Parathyroid adenoma (tissue), 2 donors: ENCODE data around the gene SH2D1A.

Experiments used
- H2AFZ ChIP-seq: fragments of 300-600 bp; sonication (generic); one replicate; pipeline ENCODE4 v1.7.0; 2017; ENCODE audit warnings: antibody characterized with exemption, mild to moderate bottlenecking
- H3K27ac ChIP-seq: fragments of 300-600 bp; sonication (generic); one replicate; pipeline ENCODE4 v1.7.0; 2017
- H3K27me3 ChIP-seq: fragments of 300-600 bp; sonication (generic); one replicate; pipeline ENCODE4 v1.7.0; 2017; ENCODE audit warnings: low read length; ENCODE audit not compliant: control insufficient read depth, insufficient read depth
- H3K36me3 ChIP-seq: fragments of 300-600 bp; sonication (generic); one replicate; pipeline ENCODE4 v1.7.0; 2017; ENCODE audit warnings: low read length; ENCODE audit not compliant: control insufficient read depth, insufficient read depth
- H3K4me1 ChIP-seq: fragments of 300-600 bp; sonication (generic); one replicate; pipeline ENCODE4 v1.7.0; 2017; ENCODE audit warnings: control low read depth
- H3K4me2 ChIP-seq: fragments of 300-600 bp; sonication (generic); one replicate; pipeline ENCODE4 v1.7.0; 2017; ENCODE audit warnings: low read length
- H3K4me3 ChIP-seq: fragments of 300-600 bp; sonication (generic); one replicate; pipeline ENCODE4 v1.7.0; 2017; ENCODE audit warnings: low read depth, low read length
- H3K79me2 ChIP-seq: fragments of 300-600 bp; sonication (generic); one replicate; pipeline ENCODE4 v1.7.0; 2017; ENCODE audit warnings: control low read depth
- H3K9ac ChIP-seq: fragments of 300-600 bp; sonication (generic); one replicate; pipeline ENCODE4 v1.7.0; 2017; ENCODE audit warnings: mild to moderate bottlenecking
- H3K9me3 ChIP-seq: fragments of 300-600 bp; sonication (generic); one replicate; pipeline ENCODE4 v1.7.0; 2017; ENCODE audit warnings: low read length; ENCODE audit not compliant: control insufficient read depth
- CTCF ChIP-seq: fragments of 300-600 bp; sonication (generic); IDR thresholded peaks from one replicate; pipeline ENCODE4 v1.7.0; 2017; ENCODE audit warnings: antibody characterized with exemption, mild to moderate bottlenecking
- donor health status: primary hyperparathyroidism.

SH2D1A gene

GRCh38 chrX:124348885-124349453 lies 2.6 kb downstream of the SH2D1A start:
- no peaks in the 10 kb centered on the region for H3K36me3 ChIP-seq
- no peaks in the 10 kb centered on the region for H3K4me1 ChIP-seq
- TF ChIP-seq CTCF, result no peak
- no peaks in the 10 kb centered on the region for H3K79me2 ChIP-seq
- no peaks in the 10 kb centered on the region for H3K27me3 ChIP-seq
- H2AFZ ChIP-seq, result no peak overlapping the region
- H3K27ac ChIP-seq, result no peak overlapping the region
- no peak overlapping the region for H3K4me2 ChIP-seq
- no peak overlapping the region for H3K9ac ChIP-seq
- H3K9me3 ChIP-seq, result no peaks in the 10 kb centered on the region
- H3K4me3 ChIP-seq, result no peak overlapping the region

- Histone ChIP-seq H3K4me3 (no peak overlapping the region), H3K79me2 (no peaks in the 10 kb centered on the region), H3K4me2 (no peak overlapping the region), H3K9ac (no peak overlapping the region), H3K27me3 (no peaks in the 10 kb centered on the region), H3K4me1 (no peaks in the 10 kb centered on the region), H3K27ac (no peak overlapping the region), H3K36me3 (no peaks in the 10 kb centered on the region), H2AFZ (no peak overlapping the region), H3K9me3 (no peaks in the 10 kb centered on the region)
- no peak for TF ChIP-seq CTCF
Measured at GRCh38 chrX:124354648-124355047, 8.3 kb downstream of the SH2D1A start.

- Histone ChIP-seq H3K79me2 (no peaks in the 10 kb centered on the region), H3K27ac (no peak overlapping the region), H2AFZ (no peak overlapping the region), H3K27me3 (no peaks in the 10 kb centered on the region), H3K9me3 (no peaks in the 10 kb centered on the region), H3K9ac (no peak overlapping the region), H3K4me3 (no peak overlapping the region), H3K36me3 (no peaks in the 10 kb centered on the region), H3K4me1 (no peaks in the 10 kb centered on the region), H3K4me2 (no peak overlapping the region)
- TF ChIP-seq CTCF, result no peak
Measured at GRCh38 chrX:124358800-124359383, 12.5 kb downstream of the SH2D1A start.

- no peak overlapping the region for H3K4me3 ChIP-seq
- no peaks in the 10 kb centered on the region for H3K79me2 ChIP-seq
- no peaks in the 10 kb centered on the region for H3K4me1 ChIP-seq
- no peaks in the 10 kb centered on the region for H3K9me3 ChIP-seq
- H3K27ac ChIP-seq, result no peak overlapping the region
- no peak overlapping the region for H3K9ac ChIP-seq
- TF ChIP-seq CTCF, result no peak
- no peaks in the 10 kb centered on the region for H3K27me3 ChIP-seq
- H3K4me2 ChIP-seq, result no peak overlapping the region
- H2AFZ ChIP-seq, result no peak overlapping the region
- H3K36me3 ChIP-seq, result no peaks in the 10 kb centered on the region
Measured at GRCh38 chrX:124362072-124362471, 15.7 kb downstream of the SH2D1A start.

GRCh38 chrX:124362761-124363160 lies 16.4 kb downstream of the SH2D1A start:
- no peaks in the 10 kb centered on the region for H3K36me3 ChIP-seq
- H3K79me2 ChIP-seq, result no peaks in the 10 kb centered on the region
- no peaks in the 10 kb centered on the region for H3K27me3 ChIP-seq
- H3K27ac ChIP-seq, result no peak overlapping the region
- H3K4me1 ChIP-seq, result no peaks in the 10 kb centered on the region
- no peak overlapping the region for H2AFZ ChIP-seq
- H3K9me3 ChIP-seq, result no peaks in the 10 kb centered on the region
- TF ChIP-seq CTCF, result no peak
- no peak overlapping the region for H3K9ac ChIP-seq
- no peak overlapping the region for H3K4me2 ChIP-seq
- H3K4me3 ChIP-seq, result no peak overlapping the region
